SK-N-MC (cell line): Measurements from ENCODE around the gene RRM2.

ENCODE experiments used
- DNase-seq: peaks from one replicate; pipeline ENCODE4 v3.0.0-alpha.2; 2011; ENCODE audit warnings: low read depth, low spot score
- H3K27ac ChIP-seq: fragments of 200-600 bp; sonication (generic); 2 replicates; pipeline ENCODE4 v1.5.1; 2016; ENCODE audit warnings: mixed run types
- H3K36me3 ChIP-seq: fragments of 200-600 bp; sonication (generic); 2 replicates; pipeline ENCODE4 v1.6.1; 2017; ENCODE audit warnings: antibody characterized with exemption, low read length, mixed read lengths; ENCODE audit not compliant: insufficient read depth
- H3K4me3 ChIP-seq: fragments of 200-600 bp; sonication (generic); 2 replicates; pipeline ENCODE4 v1.5.1; 2016
- H3K9ac ChIP-seq: fragments of 200-600 bp; sonication (generic); 2 replicates; pipeline ENCODE4 v1.8.0; 2017; ENCODE audit warnings: mixed run types, mixed read lengths; ENCODE audit not compliant: insufficient read length
- H3K9me3 ChIP-seq: fragments of 200-600 bp; sonication (generic); 2 replicates; pipeline ENCODE4 v1.6.1; 2017; ENCODE audit warnings: low read depth, mild to moderate bottlenecking, antibody characterized with exemption, low read length, moderate library complexity, mixed read lengths
- EZH2 ChIP-seq: fragments of 200-600 bp; sonication (generic); IDR thresholded peaks from one replicate; pipeline ENCODE4 v1.6.1; 2017; ENCODE audit warnings: antibody characterized with exemption
- FOXP2 ChIP-seq: optimal IDR thresholded peaks from 2 replicates; pipeline ENCODE3; 2011; ENCODE audit warnings: mild to moderate bottlenecking, moderate library complexity; ENCODE audit not compliant: insufficient read depth; ENCODE audit errors: extremely low read length, control extremely low read depth
- POLR2AphosphoS5 ChIP-seq: IDR thresholded peaks from 2 replicates; pipeline ENCODE4 v1.6.1; 2012; ENCODE audit warnings: mild to moderate bottlenecking, low read depth, low read length, borderline replicate concordance

The RRM2 gene

GRCh38 chr2:10157293-10157692 is 34.8 kb downstream of the RRM2 start:
- no peaks in the 10 kb centered on the region for H3K9me3 ChIP-seq
- TF ChIP-seq EZH2, result no peak
- no peak for TF ChIP-seq FOXP2
- no peak for TF ChIP-seq POLR2AphosphoS5
- no peak overlapping the region for H3K9ac ChIP-seq
- no peak overlapping the region for H3K27ac ChIP-seq
- no peak for DNase-seq
- H3K4me3 ChIP-seq, result no peak overlapping the region
- no peaks in the 10 kb centered on the region for H3K36me3 ChIP-seq

GRCh38 chr2:10158681-10159080 is 36.1 kb downstream of the RRM2 start:
- TF ChIP-seq FOXP2, result no peak
- TF ChIP-seq EZH2, result no peak
- TF ChIP-seq POLR2AphosphoS5, result no peak
- Histone ChIP-seq H3K36me3 (no peaks in the 10 kb centered on the region), H3K9me3 (no peaks in the 10 kb centered on the region), H3K4me3 (no peak overlapping the region), H3K9ac (no peak overlapping the region), H3K27ac (no peak overlapping the region)
- DNase-seq, result no peak

- H3K27ac ChIP-seq, result no peak overlapping the region
- DNase-seq, result no peak
- TF ChIP-seq FOXP2 (no peak), POLR2AphosphoS5 (no peak), EZH2 (no peak)
- H3K4me3 ChIP-seq, result no peak overlapping the region
- no peaks in the 10 kb centered on the region for H3K36me3 ChIP-seq
- no peaks in the 10 kb centered on the region for H3K9me3 ChIP-seq
- H3K9ac ChIP-seq, result no peak overlapping the region
These were observed 36.5 kb downstream of the RRM2 start for GRCh38 chr2:10159086-10159485.

GRCh38 chr2:10159581-10160131 is 37.1 kb downstream of the RRM2 start:
- Histone ChIP-seq H3K9me3 (no peaks in the 10 kb centered on the region), H3K36me3 (no peaks in the 10 kb centered on the region), H3K9ac (no peak overlapping the region), H3K4me3 (no peak overlapping the region), H3K27ac (no peak overlapping the region)
- TF ChIP-seq EZH2 (no peak), POLR2AphosphoS5 (no peak), FOXP2 (no peak)
- no peak for DNase-seq

GRCh38 chr2:10160203-10160955 is 37.8 kb downstream of the RRM2 start:
- H3K36me3 ChIP-seq, result no peaks in the 10 kb centered on the region
- no peak overlapping the region for H3K4me3 ChIP-seq
- no peak overlapping the region for H3K27ac ChIP-seq
- TF ChIP-seq EZH2, result no peak
- no peak for TF ChIP-seq FOXP2
- TF ChIP-seq POLR2AphosphoS5, result no peak
- no peak for DNase-seq
- H3K9me3 ChIP-seq, result no peaks in the 10 kb centered on the region
- H3K9ac ChIP-seq, result no peak overlapping the region

GRCh38 chr2:10161206-10161931 is 38.8 kb downstream of the RRM2 start:
- Histone ChIP-seq H3K9me3 (no peaks in the 10 kb centered on the region), H3K9ac (no peak overlapping the region), H3K36me3 (no peaks in the 10 kb centered on the region), H3K27ac (no peak overlapping the region), H3K4me3 (no peak overlapping the region)
- no peak for TF ChIP-seq EZH2
- no peak for TF ChIP-seq FOXP2
- TF ChIP-seq POLR2AphosphoS5, result no peak
- no peak for DNase-seq

GRCh38 chr2:10161961-10162441 is 39.5 kb downstream of the RRM2 start:
- H3K27ac ChIP-seq, result no peak overlapping the region
- no peak for DNase-seq
- no peaks in the 10 kb centered on the region for H3K36me3 ChIP-seq
- TF ChIP-seq EZH2 (no peak), FOXP2 (no peak), POLR2AphosphoS5 (no peak)
- H3K4me3 ChIP-seq, result no peak overlapping the region
- H3K9ac ChIP-seq, result no peak overlapping the region
- no peaks in the 10 kb centered on the region for H3K9me3 ChIP-seq
